ENCODE data around the gene GIGYF1. TPM values are rescaled to one million over a fixed set of nuclear protein-coding genes. Genes with fewer than 3 reads are reported as not detected.

Gene GIGYF1
- total and polyA plus RNA-seq, 2 of the 13 experiments (the other 11 are each of a cell fraction or from before 2014, with no cell fraction given) = 7.6 to 16.1 TPM

DNA sequence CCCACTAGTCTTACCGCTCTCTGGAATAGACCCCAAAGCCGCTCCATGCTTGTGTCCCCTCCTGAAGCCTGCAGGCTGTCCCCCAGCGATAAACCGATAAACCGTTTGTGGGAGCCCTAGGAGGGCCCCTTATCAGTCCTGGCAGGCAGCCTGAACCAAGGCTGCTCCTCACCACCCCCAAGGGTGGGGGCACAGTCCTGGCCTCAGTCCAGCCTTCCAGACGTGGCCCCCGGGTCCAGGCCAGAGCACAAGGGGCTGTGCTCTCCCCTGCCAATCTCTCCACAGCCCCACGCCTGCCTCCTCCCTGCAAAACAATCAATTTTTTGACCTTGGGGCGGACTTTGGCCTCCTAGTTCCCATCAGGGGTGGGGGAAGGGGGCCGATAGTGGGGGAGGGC, 52.6 kb downstream of the GIGYF1 start, which contains the start of gene TFR2 (continued):
- TF ChIP-seq, protein P1, sequence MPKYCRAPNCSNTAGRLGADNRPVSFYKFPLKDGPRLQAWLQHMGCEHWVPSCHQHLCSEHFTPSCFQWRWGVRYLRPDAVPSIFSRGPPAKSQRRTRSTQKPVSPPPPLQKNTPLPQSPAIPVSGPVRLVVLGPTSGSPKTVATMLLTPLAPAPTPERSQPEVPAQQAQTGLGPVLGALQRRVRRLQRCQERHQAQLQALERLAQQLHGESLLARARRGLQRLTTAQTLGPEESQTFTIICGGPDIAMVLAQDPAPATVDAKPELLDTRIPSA (CRISPR knock-in tag; IDR thresholded peaks at IDR 0.05; ENCODE audit: borderline replicate concordance) = no peak
- TF ChIP-seq KLF12 (CRISPR knock-in tag; IDR thresholded peaks at IDR 0.05; ENCODE audit: borderline replicate concordance) (no peak), ZNF17 (CRISPR knock-in tag; IDR thresholded peaks at IDR 0.05) (no peak), CCAR2 (optimal IDR thresholded peaks at IDR 0.05; ENCODE audit: low read depth, low read length) (no peak), ZSCAN21 (CRISPR knock-in tag; IDR thresholded peaks at IDR 0.05; ENCODE audit: borderline replicate concordance) (no peak), ZNF577 (CRISPR knock-in tag; IDR thresholded peaks at IDR 0.05; ENCODE audit: borderline replicate concordance, low read depth) (no peak), MAFG (CRISPR knock-in tag; IDR thresholded peaks at IDR 0.05) (no peak), RARA (CRISPR knock-in tag; IDR thresholded peaks at IDR 0.05) (peak; percentile 56), NR3C1 (CRISPR knock-in tag; IDR thresholded peaks at IDR 0.05) (no peak), ZNF382 (CRISPR knock-in tag; IDR thresholded peaks at IDR 0.05; ENCODE audit: borderline replicate concordance) (no peak), TFDP1 (CRISPR knock-in tag; IDR thresholded peaks at IDR 0.05; ENCODE audit: borderline replicate concordance) (no peak), NFKBIZ (CRISPR knock-in tag; IDR thresholded peaks at IDR 0.05) (no peak; the same call in 1 of the 2 replicates), BRCA1 (CRISPR knock-in tag; IDR thresholded peaks at IDR 0.05) (no peak), ZNF230 (CRISPR knock-in tag; IDR thresholded peaks at IDR 0.05) (no peak), ERF (CRISPR knock-in tag; IDR thresholded peaks at IDR 0.05) (peak; percentile 35)
- TF ChIP-seq, protein P2, sequence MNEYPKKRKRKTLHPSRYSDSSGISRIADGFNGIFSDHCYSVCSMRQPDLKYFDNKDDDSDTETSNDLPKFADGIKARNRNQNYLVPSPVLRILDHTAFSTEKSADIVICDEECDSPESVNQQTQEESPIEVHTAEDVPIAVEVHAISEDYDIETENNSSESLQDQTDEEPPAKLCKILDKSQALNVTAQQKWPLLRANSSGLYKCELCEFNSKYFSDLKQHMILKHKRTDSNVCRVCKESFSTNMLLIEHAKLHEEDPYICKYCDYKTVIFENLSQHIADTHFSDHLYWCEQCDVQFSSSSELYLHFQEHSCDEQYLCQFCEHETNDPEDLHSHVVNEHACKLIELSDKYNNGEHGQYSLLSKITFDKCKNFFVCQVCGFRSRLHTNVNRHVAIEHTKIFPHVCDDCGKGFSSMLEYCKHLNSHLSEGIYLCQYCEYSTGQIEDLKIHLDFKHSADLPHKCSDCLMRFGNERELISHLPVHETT (CRISPR knock-in tag; conservative IDR thresholded peaks at IDR 0.05) = no peak
- TF ChIP-seq, protein P3, sequence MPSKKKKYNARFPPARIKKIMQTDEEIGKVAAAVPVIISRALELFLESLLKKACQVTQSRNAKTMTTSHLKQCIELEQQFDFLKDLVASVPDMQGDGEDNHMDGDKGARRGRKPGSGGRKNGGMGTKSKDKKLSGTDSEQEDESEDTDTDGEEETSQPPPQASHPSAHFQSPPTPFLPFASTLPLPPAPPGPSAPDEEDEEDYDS (CRISPR knock-in tag; IDR thresholded peaks at IDR 0.05) = no peak
- TF ChIP-seq, protein P4, sequence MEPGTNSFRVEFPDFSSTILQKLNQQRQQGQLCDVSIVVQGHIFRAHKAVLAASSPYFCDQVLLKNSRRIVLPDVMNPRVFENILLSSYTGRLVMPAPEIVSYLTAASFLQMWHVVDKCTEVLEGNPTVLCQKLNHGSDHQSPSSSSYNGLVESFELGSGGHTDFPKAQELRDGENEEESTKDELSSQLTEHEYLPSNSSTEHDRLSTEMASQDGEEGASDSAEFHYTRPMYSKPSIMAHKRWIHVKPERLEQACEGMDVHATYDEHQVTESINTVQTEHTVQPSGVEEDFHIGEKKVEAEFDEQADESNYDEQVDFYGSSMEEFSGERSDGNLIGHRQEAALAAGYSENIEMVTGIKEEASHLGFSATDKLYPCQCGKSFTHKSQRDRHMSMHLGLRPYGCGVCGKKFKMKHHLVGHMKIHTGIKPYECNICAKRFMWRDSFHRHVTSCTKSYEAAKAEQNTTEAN (CRISPR knock-in tag; conservative IDR thresholded peaks at IDR 0.05) = no peak
- TF ChIP-seq, protein P5, sequence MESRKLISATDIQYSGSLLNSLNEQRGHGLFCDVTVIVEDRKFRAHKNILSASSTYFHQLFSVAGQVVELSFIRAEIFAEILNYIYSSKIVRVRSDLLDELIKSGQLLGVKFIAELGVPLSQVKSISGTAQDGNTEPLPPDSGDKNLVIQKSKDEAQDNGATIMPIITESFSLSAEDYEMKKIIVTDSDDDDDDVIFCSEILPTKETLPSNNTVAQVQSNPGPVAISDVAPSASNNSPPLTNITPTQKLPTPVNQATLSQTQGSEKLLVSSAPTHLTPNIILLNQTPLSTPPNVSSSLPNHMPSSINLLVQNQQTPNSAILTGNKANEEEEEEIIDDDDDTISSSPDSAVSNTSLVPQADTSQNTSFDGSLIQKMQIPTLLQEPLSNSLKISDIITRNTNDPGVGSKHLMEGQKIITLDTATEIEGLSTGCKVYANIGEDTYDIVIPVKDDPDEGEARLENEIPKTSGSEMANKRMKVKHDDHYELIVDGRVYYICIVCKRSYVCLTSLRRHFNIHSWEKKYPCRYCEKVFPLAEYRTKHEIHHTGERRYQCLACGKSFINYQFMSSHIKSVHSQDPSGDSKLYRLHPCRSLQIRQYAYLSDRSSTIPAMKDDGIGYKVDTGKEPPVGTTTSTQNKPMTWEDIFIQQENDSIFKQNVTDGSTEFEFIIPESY (CRISPR knock-in tag; IDR thresholded peaks at IDR 0.05) = 0 out of 2 replicates have a peak, but pooled peaks have one; percentile 23
- TF ChIP-seq, protein P6, sequence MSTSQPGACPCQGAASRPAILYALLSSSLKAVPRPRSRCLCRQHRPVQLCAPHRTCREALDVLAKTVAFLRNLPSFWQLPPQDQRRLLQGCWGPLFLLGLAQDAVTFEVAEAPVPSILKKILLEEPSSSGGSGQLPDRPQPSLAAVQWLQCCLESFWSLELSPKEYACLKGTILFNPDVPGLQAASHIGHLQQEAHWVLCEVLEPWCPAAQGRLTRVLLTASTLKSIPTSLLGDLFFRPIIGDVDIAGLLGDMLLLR (CRISPR knock-in tag; IDR thresholded peaks at IDR 0.05) = no peak

All from HepG2 (cell line).